Activated naive CD8-positive, alpha-beta T cell treated with anti-CD3 and anti-CD28 coated beads for 36 hours (primary cell): ENCODE results near the gene DAPK3. TPM values are rescaled to one million over a fixed set of nuclear protein-coding genes. Genes with fewer than 3 reads are reported as not detected.

Experiments used
- DNase-seq: peaks from one replicate; pipeline ENCODE4 v3.0.0; 2021
- H3K27ac Mint-ChIP-seq: one replicate; pipeline ENCODE4 v1.8.0; 2022; ENCODE audit warnings: mild to moderate bottlenecking, moderate library complexity, mixed read lengths
- H3K27me3 Mint-ChIP-seq: one replicate; pipeline ENCODE4 v1.8.0; 2022; ENCODE audit warnings: mild to moderate bottlenecking, mixed read lengths
- H3K36me3 Mint-ChIP-seq: one replicate; pipeline ENCODE4 v1.8.0; 2021; ENCODE audit warnings: mild to moderate bottlenecking, mixed read lengths
- H3K4me1 Mint-ChIP-seq: one replicate; pipeline ENCODE4 v1.8.0; 2021; ENCODE audit warnings: mixed read lengths
- H3K4me3 Mint-ChIP-seq: one replicate; pipeline ENCODE4 v1.8.0; 2022; ENCODE audit warnings: mild to moderate bottlenecking, moderate library complexity, mixed read lengths
- H3K9me3 Mint-ChIP-seq: one replicate; pipeline ENCODE4 v1.8.0; 2022; ENCODE audit warnings: mixed read lengths
- total RNA-seq, 2 experiments: library from RNA; stranded (reverse); gene quantifications; one replicate each; pipeline ENCODE4 v1.2.3, GENCODE V29; 2021

DAPK3 gene
- total RNA-seq, 2 experiments from 2014 or later = 31.6 to 32.2 TPM

- Mint-ChIP-seq H3K36me3 (no peaks in the 10 kb centered on the region), H3K4me3 (no peak within 1 kb of the TSS), H3K27ac (no peak within 1 kb of the TSS), H3K9me3 (no peaks in the 10 kb centered on the region), H3K4me1 (no peaks in the 10 kb centered on the region), H3K27me3 (peaks cover 33% of the 10 kb centered on the region)
- no peak for DNase-seq
These were observed 37.7 kb downstream of the DAPK3 start, which contains the start of gene NMRK2 for GRCh38 chr19:3932931-3933810. TSS of gene NMRK2 (plus strand) at chr19:3933069. CDS start at chr19:3933672, 603 bp downstream.

DNA sequence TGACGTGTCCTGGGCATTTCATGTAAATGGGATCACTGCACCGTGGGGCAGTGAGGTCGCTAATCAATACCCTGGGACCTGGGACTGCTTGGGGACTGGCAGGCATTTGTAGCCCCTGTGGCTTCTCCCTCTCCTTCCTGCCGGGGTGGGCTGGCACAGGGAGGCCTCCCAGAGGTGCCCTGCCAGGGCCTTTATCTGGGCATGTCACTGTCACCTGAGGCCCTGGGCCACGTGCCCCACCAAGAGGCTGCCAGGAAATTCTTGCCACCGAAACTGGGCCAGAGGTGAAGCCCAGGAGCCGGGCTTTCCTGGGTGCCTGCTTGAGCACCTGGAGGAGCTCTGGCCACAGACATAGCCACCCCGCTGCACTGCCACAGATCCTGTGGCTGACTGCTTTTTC lies 39.9 kb downstream of the DAPK3 start:
- H3K4me1 Mint-ChIP-seq = no peaks in the 10 kb centered on the region
- no peaks in the 10 kb centered on the region for H3K9me3 Mint-ChIP-seq
- no peak overlapping the region for H3K27ac Mint-ChIP-seq
- H3K4me3 Mint-ChIP-seq = no peak overlapping the region
- H3K36me3 Mint-ChIP-seq = no peaks in the 10 kb centered on the region
- peaks cover 32% of the 10 kb centered on the region for H3K27me3 Mint-ChIP-seq
- no peak for DNase-seq

GRCh38 chr19:3923912-3924311 lies 47.0 kb downstream of the DAPK3 start:
- Mint-ChIP-seq H3K9me3 (peaks cover 10% of the 10 kb centered on the region), H3K27me3 (peaks cover 9% of the 10 kb centered on the region), H3K4me3 (no peak overlapping the region), H3K27ac (no peak overlapping the region), H3K36me3 (no peaks in the 10 kb centered on the region), H3K4me1 (no peaks in the 10 kb centered on the region)
- no peak for DNase-seq

DNA sequence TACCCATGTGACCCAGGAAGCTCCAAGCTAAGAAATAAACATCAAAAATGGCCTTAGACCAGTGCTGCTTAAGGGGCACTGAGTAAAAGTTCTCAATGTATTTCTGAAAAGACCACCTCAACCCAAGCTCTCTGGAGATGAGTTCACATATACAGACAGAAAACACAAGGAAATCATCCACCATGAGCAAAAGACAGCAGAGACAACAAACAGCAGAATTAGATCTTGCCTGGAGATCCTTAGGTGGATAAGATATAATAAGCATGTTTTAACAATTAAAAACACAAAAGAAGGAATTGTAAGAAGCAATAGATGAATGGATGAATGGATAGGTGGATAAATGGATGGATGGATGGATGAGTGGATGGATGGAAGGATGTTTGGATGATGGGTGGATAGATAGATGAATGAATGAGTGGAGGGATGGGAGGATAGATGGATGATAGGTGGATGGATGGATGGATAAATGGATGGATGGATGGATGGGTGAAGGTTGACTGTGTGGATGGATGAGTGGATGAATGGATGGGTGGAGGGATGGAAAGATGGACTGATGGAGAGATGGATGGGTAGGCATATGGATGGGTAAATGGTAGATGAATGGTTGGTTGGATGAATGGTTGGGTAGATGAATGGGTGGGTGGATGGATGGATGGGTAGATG lies 47.7 kb downstream of the DAPK3 start:
- H3K27ac Mint-ChIP-seq = no peak overlapping the region
- no peak overlapping the region for H3K4me3 Mint-ChIP-seq
- H3K9me3 Mint-ChIP-seq = peaks cover 10% of the 10 kb centered on the region

GRCh38 chr19:3919793-3920192 lies 51.1 kb downstream of the DAPK3 start:
- Mint-ChIP-seq H3K9me3 (peaks cover 9% of the 10 kb centered on the region), H3K4me1 (no peaks in the 10 kb centered on the region), H3K36me3 (no peaks in the 10 kb centered on the region), H3K4me3 (no peak overlapping the region), H3K27ac (no peak overlapping the region), H3K27me3 (peaks cover 9% of the 10 kb centered on the region)
- DNase-seq = no peak

More for the DNA sequence above, 47.7 kb downstream of the DAPK3 start:
- peaks cover 9% of the 10 kb centered on the region for H3K27me3 Mint-ChIP-seq
- no peaks in the 10 kb centered on the region for H3K4me1 Mint-ChIP-seq
- H3K36me3 Mint-ChIP-seq = no peaks in the 10 kb centered on the region
- DNase-seq = no peak

DNA sequence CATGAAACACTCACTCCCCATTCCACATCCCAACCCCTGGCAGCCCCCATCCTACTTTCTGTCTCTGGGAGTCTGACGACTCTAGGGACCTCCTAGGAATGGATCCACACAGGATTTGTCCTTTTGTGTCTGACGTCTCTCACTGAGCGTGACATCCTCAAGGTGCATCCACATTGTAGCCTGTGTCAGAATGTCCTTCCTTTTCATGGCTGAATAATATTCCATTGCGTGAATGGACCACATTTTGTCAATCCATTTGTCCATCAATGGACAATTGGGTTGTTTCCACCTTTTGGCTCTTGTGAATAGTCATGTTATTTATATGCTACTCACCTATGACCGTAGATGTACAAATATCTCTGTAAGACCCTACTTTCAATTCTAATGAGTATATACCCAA lies 54.9 kb downstream of the DAPK3 start:
- H3K36me3 Mint-ChIP-seq = no peaks in the 10 kb centered on the region
- H3K27ac Mint-ChIP-seq = no peak overlapping the region
- H3K4me1 Mint-ChIP-seq = no peaks in the 10 kb centered on the region
- no peak for DNase-seq
- peaks cover 4% of the 10 kb centered on the region for H3K9me3 Mint-ChIP-seq
- H3K27me3 Mint-ChIP-seq = peaks cover 9% of the 10 kb centered on the region
- no peak overlapping the region for H3K4me3 Mint-ChIP-seq

- H3K4me3 Mint-ChIP-seq = no peak overlapping the region
- DNase-seq = no peak
- no peak overlapping the region for H3K27ac Mint-ChIP-seq
- H3K9me3 Mint-ChIP-seq = peaks cover 3% of the 10 kb centered on the region
- peaks cover 5% of the 10 kb centered on the region for H3K27me3 Mint-ChIP-seq
- no peaks in the 10 kb centered on the region for H3K36me3 Mint-ChIP-seq
- no peaks in the 10 kb centered on the region for H3K4me1 Mint-ChIP-seq
These were observed 56.7 kb downstream of the DAPK3 start for GRCh38 chr19:3914199-3914598.

GRCh38 chr19:3910105-3910504 lies 60.8 kb downstream of the DAPK3 start:
- Mint-ChIP-seq H3K4me3 (no peak overlapping the region), H3K36me3 (no peaks in the 10 kb centered on the region), H3K9me3 (no peaks in the 10 kb centered on the region), H3K27ac (no peak overlapping the region), H3K4me1 (no peaks in the 10 kb centered on the region), H3K27me3 (peaks cover 7% of the 10 kb centered on the region)
- no peak for DNase-seq

Other genes starting within 250 kb of the DAPK3 start
- gene APBA3, start 209.4 kb downstream of the DAPK3 start, total RNA-seq = 10 to 100 TPM; 21.4 to 21.9 TPM
- 10 to 100 TPM; 76.9 to 81.5 TPM for gene MRPL54, start 208.4 kb downstream of the DAPK3 start, total RNA-seq
- not detected for gene RAX2, start 198.9 kb downstream of the DAPK3 start, total RNA-seq
- 10 to 100 TPM; 32.1 to 33.8 TPM for gene MATK, start 184.7 kb downstream of the DAPK3 start, total RNA-seq
- under 1 TPM; 0.54 to 0.84 TPM for gene ZFR2, start 102.1 kb downstream of the DAPK3 start, total RNA-seq
- not detected for gene ATCAY, start 90.4 kb downstream of the DAPK3 start, total RNA-seq
- gene NMRK2, start 38.0 kb downstream of the DAPK3 start, total RNA-seq = not detected
- 1,000 to 10,000 TPM; 3,340 to 3,392 TPM for gene EEF2, start 14.4 kb upstream of the DAPK3 start, total RNA-seq
- 10 to 100 TPM; 24.0 to 26.3 TPM for gene PIAS4, start 36.6 kb upstream of the DAPK3 start, total RNA-seq
- 10 to 100 TPM; 34.9 to 35.9 TPM for gene ZBTB7A, start 95.8 kb upstream of the DAPK3 start, total RNA-seq
- gene MAP2K2, start 153.0 kb upstream of the DAPK3 start, total RNA-seq = 100 to 1,000 TPM; 120 to 121 TPM
- not detected for gene CREB3L3, start 182.5 kb upstream of the DAPK3 start, total RNA-seq
- 10 to 100 TPM; 27.1 to 27.2 TPM for gene SIRT6, start 211.5 kb upstream of the DAPK3 start, total RNA-seq
- gene ANKRD24, start 211.6 kb upstream of the DAPK3 start, total RNA-seq = 1 to 10 TPM; 1.6 TPM